HT-29 (cell line): ENCODE results near the gene OR6V1. TPM values are rescaled to one million over a fixed set of nuclear protein-coding genes. Genes with fewer than 3 reads are reported as not detected.

Experiments
- total RNA-seq: library from RNA; depleted of rRNA; stranded (reverse); fragments of >200 nt; shearing (Covaris generic); gene quantifications from 2 replicates; pipeline ENCODE4 v1.2.3, GENCODE V29; 2014; rRNA removed

OR6V1 gene
- total RNA-seq, 1 experiment from 2014 or later: not detected

Other genes with a start within 250 kb of the OR6V1 start
- gene EPHB6, start 197.3 kb upstream of the OR6V1 start, total RNA-seq: 35.9 and 45.9 TPM in 2 replicates
- 0.55 and 0.56 TPM in 2 replicates for gene TRPV6, start 166.6 kb upstream of the OR6V1 start, total RNA-seq
- 0.18 TPM in 1 of 2 replicates, not detected in the other for gene TRPV5, start 118.6 kb upstream of the OR6V1 start, total RNA-seq
- gene LLCFC1, start 112.9 kb upstream of the OR6V1 start, total RNA-seq: not detected in 2 replicates
- 0.13 TPM in 1 of 2 replicates, not detected in the other for gene KEL, start 90.0 kb upstream of the OR6V1 start, total RNA-seq
- gene OR9A2, start 25.2 kb upstream of the OR6V1 start, total RNA-seq: 0.29 TPM in 1 of 2 replicates, not detected in the other
- gene PIP, start 79.7 kb downstream of the OR6V1 start, total RNA-seq: not detected in 2 replicates
- not detected in 2 replicates for gene TAS2R39, start 131.1 kb downstream of the OR6V1 start, total RNA-seq
- gene TAS2R40, start 169.7 kb downstream of the OR6V1 start, total RNA-seq: not detected in 2 replicates
- gene GSTK1, start 211.1 kb downstream of the OR6V1 start, total RNA-seq: 298 and 301 TPM in 2 replicates
- gene TMEM139, start 232.6 kb downstream of the OR6V1 start, total RNA-seq: 53.9 and 79.7 TPM in 2 replicates
- gene CASP2, start 236.0 kb downstream of the OR6V1 start, total RNA-seq: 26.6 and 27.7 TPM in 2 replicates